Endodermal cell (in vitro differentiated cells): ENCODE measurements around the gene DNPH1. TPM values are rescaled to one million over a fixed set of nuclear protein-coding genes. Genes with fewer than 3 reads are reported as not detected.

Source experiments
- DNase-seq: peaks from one replicate; pipeline ENCODE4 v3.0.0-alpha.2; 2017
- H3K27ac ChIP-seq: 2 replicates; pipeline ENCODE4 v1.5.1; 2013; ENCODE audit warnings: mild to moderate bottlenecking, low read depth, low read length, moderate library complexity
- H3K27me3 ChIP-seq: 2 replicates; pipeline ENCODE4 v1.6.1; 2013; ENCODE audit warnings: mild to moderate bottlenecking, low read length, moderate library complexity; ENCODE audit not compliant: insufficient read depth, control insufficient read depth, poor library complexity, severe bottlenecking
- H3K36me3 ChIP-seq: 2 replicates; pipeline ENCODE4 v1.7.0; 2013; ENCODE audit warnings: mild to moderate bottlenecking, low read length, moderate library complexity; ENCODE audit not compliant: control insufficient read depth, insufficient read depth
- H3K4me1 ChIP-seq: one replicate; pipeline ENCODE4 v1.7.0; 2013; ENCODE audit warnings: low read length; ENCODE audit not compliant: control insufficient read depth, insufficient read depth
- H3K4me3 ChIP-seq: 2 replicates; pipeline ENCODE4 v1.5.1; 2013; ENCODE audit warnings: mild to moderate bottlenecking, low read length, moderate library complexity
- H3K9ac ChIP-seq: 2 replicates; pipeline ENCODE4 v1.6.1; 2013; ENCODE audit warnings: mild to moderate bottlenecking, low read length, moderate library complexity; ENCODE audit not compliant: poor library complexity, severe bottlenecking; ENCODE audit errors: extremely low read depth
- H3K9me3 ChIP-seq: 2 replicates; pipeline ENCODE4 v1.6.1; 2013; ENCODE audit warnings: mild to moderate bottlenecking, low read length, moderate library complexity; ENCODE audit not compliant: control insufficient read depth
- H3K27ac Mint-ChIP-seq: 2 replicates; pipeline ENCODE4 v1.8.0; 2020; ENCODE audit warnings: mixed read lengths
- H3K27me3 Mint-ChIP-seq: 2 replicates; pipeline ENCODE4 v1.8.0; 2021; ENCODE audit warnings: mild to moderate bottlenecking, mixed read lengths; ENCODE audit not compliant: insufficient read depth
- H3K36me3 Mint-ChIP-seq: 2 replicates; pipeline ENCODE4 v1.8.0; 2020; ENCODE audit warnings: low read depth, mixed read lengths
- H3K4me1 Mint-ChIP-seq: 2 replicates; pipeline ENCODE4 v1.8.0; 2020; ENCODE audit warnings: mixed read lengths
- H3K4me3 Mint-ChIP-seq: 2 replicates; pipeline ENCODE4 v1.8.0; 2020; ENCODE audit warnings: mild to moderate bottlenecking, moderate library complexity, mixed read lengths
- H3K9me3 Mint-ChIP-seq: 2 replicates; pipeline ENCODE4 v1.8.0; 2020; ENCODE audit warnings: mild to moderate bottlenecking, mixed read lengths
- CTCF ChIP-seq: fragments of 200-600 bp; sonication (generic); conservative IDR thresholded peaks from 2 replicates; pipeline ENCODE4 v1.5.0; 2021; ENCODE audit warnings: antibody characterized with exemption, mild to moderate bottlenecking
- WGBS, 2 experiments: methylation state at CpG; one replicate each; pipeline versions ENCODE4 v1.1.5 to v1.1.7; 2013; ENCODE audit warnings: missing lambda C conversion rate in 2 of 2, mixed read lengths in 1 of 2; ENCODE audit not compliant: insufficient coverage in 1 of 2, insufficient read length in 1 of 2; 5-methylcytosine and 5-hydroxymethylcytosine counted together
- total RNA-seq, 2 donors: library from RNA; stranded (reverse); fragmentation: NEBNext Ultra II Directional in 1 of 2; extraction: Animal tissue kit (Norgen Biotek cat#: 25700) in 1 of 2; gene quantifications; 2 replicates in 1 of 2; 3 replicates in 1 of 2; pipeline ENCODE4 v1.2.1, GENCODE V29; 2021

Gene DNPH1
- total RNA-seq, 2 donors from 2014 or later = 48.2 to 66.5 TPM

GRCh38 chr6:43193929-43194328 lies 35.4 kb downstream of the DNPH1 start:
- Histone ChIP-seq H3K4me3 (no peak overlapping the region), H3K9ac (no peak overlapping the region), H3K36me3 (no peaks in the 10 kb centered on the region), H3K4me1 (no peaks in the 10 kb centered on the region), H3K27me3 (no peaks in the 10 kb centered on the region), H3K27ac (no peak overlapping the region), H3K9me3 (no peaks in the 10 kb centered on the region)
- no peak for DNase-seq
- H3K27me3 Mint-ChIP-seq = no peaks in the 10 kb centered on the region
- no peak overlapping the region for H3K4me3 Mint-ChIP-seq
- no peak overlapping the region for H3K27ac Mint-ChIP-seq
- H3K36me3 Mint-ChIP-seq = peaks cover 29% of the 10 kb centered on the region
- H3K4me1 Mint-ChIP-seq = peaks cover 3% of the 10 kb centered on the region
- 96 to 100% methylated on average over 4 to 5 of the region's 5 CpGs for whole genome bisulfite sequencing, 2 experiments
- no peak for TF ChIP-seq CTCF
- no peaks in the 10 kb centered on the region for H3K9me3 Mint-ChIP-seq

GRCh38 chr6:43192911-43193310 lies 36.4 kb downstream of the DNPH1 start:
- H3K27me3 Mint-ChIP-seq = no peaks in the 10 kb centered on the region
- H3K27ac ChIP-seq = no peak overlapping the region
- no peaks in the 10 kb centered on the region for H3K4me1 ChIP-seq
- H3K9me3 ChIP-seq = no peaks in the 10 kb centered on the region
- no peak for TF ChIP-seq CTCF
- H3K9ac ChIP-seq = no peak overlapping the region
- H3K27ac Mint-ChIP-seq = no peak overlapping the region
- no peaks in the 10 kb centered on the region for H3K27me3 ChIP-seq
- H3K4me3 ChIP-seq = no peak overlapping the region
- no peak for DNase-seq
- no peak overlapping the region for H3K4me3 Mint-ChIP-seq
- no peaks in the 10 kb centered on the region for H3K9me3 Mint-ChIP-seq
- H3K4me1 Mint-ChIP-seq = peaks cover 3% of the 10 kb centered on the region
- peaks cover 4% of the 10 kb centered on the region for H3K36me3 ChIP-seq
- peaks cover 35% of the 10 kb centered on the region for H3K36me3 Mint-ChIP-seq
- 96 to 100% methylated on average over 8 to 9 of the region's 9 CpGs for WGBS, 2 experiments

- no peaks in the 10 kb centered on the region for H3K27me3 Mint-ChIP-seq
- no peak overlapping the region for H3K4me3 Mint-ChIP-seq
- WGBS, 2 experiments = 92 to 93% methylated on average over 3 to 6 of the region's 6 CpGs
- peaks cover 35% of the 10 kb centered on the region for H3K36me3 Mint-ChIP-seq
- no peaks in the 10 kb centered on the region for H3K9me3 Mint-ChIP-seq
- H3K4me1 Mint-ChIP-seq = peaks cover 3% of the 10 kb centered on the region
- DNase-seq = no peak
- H3K4me1 ChIP-seq = no peaks in the 10 kb centered on the region
- no peaks in the 10 kb centered on the region for H3K27me3 ChIP-seq
- peaks cover 8% of the 10 kb centered on the region for H3K36me3 ChIP-seq
- TF ChIP-seq CTCF = no peak
- no peak overlapping the region for H3K9ac ChIP-seq
- H3K9me3 ChIP-seq = no peaks in the 10 kb centered on the region
- H3K4me3 ChIP-seq = no peak overlapping the region
- no peak overlapping the region for H3K27ac ChIP-seq
- peak overlapping the region; percentile 55 for H3K27ac Mint-ChIP-seq
These were observed 39.4 kb downstream of the DNPH1 start for GRCh38 chr6:43189776-43190304.
